Fibroblast of gingiva (primary cell): Measurements from ENCODE around the gene TANGO2.

Experiments
- DNase-seq: peaks from one replicate; pipeline ENCODE4 v3.0.0-alpha.2; 2011; ENCODE audit warnings: low read depth

Gene TANGO2

GRCh38 chr22:20026996-20027601 lies 6.2 kb downstream of the TANGO2 start:
- DNase-seq: no peak

GRCh38 chr22:20027966-20028854 lies 7.3 kb downstream of the TANGO2 start:
- no peak for DNase-seq

GRCh38 chr22:20028855-20029549 lies 8.1 kb downstream of the TANGO2 start:
- DNase-seq: no peak

GRCh38 chr22:20029550-20030225 lies 8.8 kb downstream of the TANGO2 start:
- DNase-seq: no peak

GRCh38 chr22:20031732-20032406 lies 11.0 kb downstream of the TANGO2 start:
- DNase-seq: no peak

GRCh38 chr22:20032407-20032991 lies 11.6 kb downstream of the TANGO2 start:
- DNase-seq: no peak

GRCh38 chr22:20033045-20033706 lies 12.3 kb downstream of the TANGO2 start:
- peak; percentile 71 for DNase-seq

- DNase-seq: no peak
These were observed 13.2 kb downstream of the TANGO2 start for GRCh38 chr22:20034143-20034542.

GRCh38 chr22:20035375-20036083 lies 14.6 kb downstream of the TANGO2 start:
- DNase-seq: no peak

- DNase-seq: no peak
These were observed 15.2 kb downstream of the TANGO2 start for GRCh38 chr22:20036084-20036482.

- no peak for DNase-seq
These were observed 15.9 kb downstream of the TANGO2 start for GRCh38 chr22:20036535-20037392.

- DNase-seq: no peak
These were observed 16.5 kb downstream of the TANGO2 start for GRCh38 chr22:20037419-20037818.

GRCh38 chr22:20038574-20038973 lies 17.7 kb downstream of the TANGO2 start:
- DNase-seq: no peak

GRCh38 chr22:20039683-20040325 lies 18.9 kb downstream of the TANGO2 start:
- DNase-seq: no peak

- DNase-seq: no peak
These were observed 19.7 kb downstream of the TANGO2 start for GRCh38 chr22:20040327-20041200.

GRCh38 chr22:20043057-20043996 lies 22.4 kb downstream of the TANGO2 start:
- no peak for DNase-seq

GRCh38 chr22:20043997-20044342 lies 23.1 kb downstream of the TANGO2 start:
- DNase-seq: no peak
